Measurements from ENCODE around the gene DKKL1.

DKKL1 gene

DNA sequence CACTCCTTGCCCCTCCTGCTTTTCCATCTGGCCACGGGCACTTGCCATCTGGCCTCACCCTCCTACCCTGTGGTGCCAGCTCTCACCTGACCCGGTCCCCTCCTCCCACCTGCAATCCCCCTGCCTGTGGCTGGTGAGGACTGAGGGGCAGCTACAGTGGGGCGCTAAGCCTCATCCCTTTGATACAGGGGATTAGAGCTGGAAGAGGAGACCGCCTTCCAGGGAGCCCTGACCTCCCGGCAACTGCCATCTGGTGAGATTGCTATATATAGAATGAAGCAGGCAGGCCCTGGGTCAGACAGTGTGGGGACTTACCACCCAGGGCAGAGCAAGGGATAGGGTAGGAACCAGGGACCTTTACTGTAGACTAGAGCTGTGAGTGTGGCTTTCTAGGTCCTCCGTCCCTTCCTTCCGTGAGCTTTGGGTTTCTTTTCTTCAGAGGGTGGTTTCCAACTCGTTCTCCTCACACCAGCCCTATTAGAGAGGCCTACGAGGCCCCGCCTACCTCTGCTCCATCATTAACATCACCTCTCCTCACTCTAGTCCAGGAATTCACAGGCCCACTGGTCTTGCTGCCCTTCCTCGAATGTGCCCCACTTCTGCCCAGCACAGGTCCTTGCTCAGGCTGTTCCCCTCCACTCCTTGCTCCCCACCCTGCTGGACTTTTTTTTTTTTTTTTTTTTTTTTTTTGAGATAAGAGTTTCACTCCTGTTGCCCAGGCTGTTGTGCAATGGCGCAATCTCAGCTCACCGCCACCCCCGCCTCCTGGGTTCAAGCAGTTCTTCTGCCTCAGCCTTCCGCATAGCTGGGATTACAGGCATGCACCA lies 32.1 kb downstream of the DKKL1 start:
- DNase-seq (ENCODE audit: low read depth in 2 of 2, low spot score in 1 of 2), result no peak

GRCh38 chr19:49396738-49397505 lies 33.2 kb downstream of the DKKL1 start:
- no peak for DNase-seq (ENCODE audit: low read depth in 2 of 2, low spot score in 1 of 2)

DNA sequence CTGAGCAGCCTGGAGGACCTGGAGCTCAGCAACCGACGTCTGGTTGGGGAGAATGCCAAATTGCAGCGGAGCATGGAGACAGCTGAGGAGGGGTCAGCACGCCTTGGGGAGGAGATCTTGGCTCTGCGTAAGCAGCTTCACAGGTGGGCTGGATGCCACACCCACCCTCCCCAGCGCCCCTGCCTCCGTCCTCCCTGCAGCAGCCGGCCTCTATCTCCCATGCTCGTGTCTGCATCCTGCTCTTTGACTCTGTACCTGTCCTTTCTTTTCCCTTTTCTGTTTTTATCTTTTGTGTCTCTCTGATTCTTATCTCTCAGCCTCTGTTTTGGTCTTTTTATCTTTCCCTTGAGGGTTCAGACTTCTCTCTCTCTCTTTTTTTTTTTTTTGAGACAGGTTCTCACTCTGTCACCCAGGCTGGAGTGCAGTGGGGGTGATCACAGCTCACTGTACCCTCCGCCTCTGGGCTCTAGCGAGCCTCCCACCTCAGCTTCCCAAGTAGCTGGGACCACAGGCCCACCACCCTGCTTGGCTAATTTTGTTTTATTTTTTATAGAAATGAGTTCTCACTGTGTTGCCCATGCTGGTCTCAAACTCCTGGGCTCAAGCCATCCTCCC lies 34.4 kb downstream of the DKKL1 start:
- no peak for DNase-seq (ENCODE audit: low read depth in 2 of 2, low spot score in 1 of 2)

DNA sequence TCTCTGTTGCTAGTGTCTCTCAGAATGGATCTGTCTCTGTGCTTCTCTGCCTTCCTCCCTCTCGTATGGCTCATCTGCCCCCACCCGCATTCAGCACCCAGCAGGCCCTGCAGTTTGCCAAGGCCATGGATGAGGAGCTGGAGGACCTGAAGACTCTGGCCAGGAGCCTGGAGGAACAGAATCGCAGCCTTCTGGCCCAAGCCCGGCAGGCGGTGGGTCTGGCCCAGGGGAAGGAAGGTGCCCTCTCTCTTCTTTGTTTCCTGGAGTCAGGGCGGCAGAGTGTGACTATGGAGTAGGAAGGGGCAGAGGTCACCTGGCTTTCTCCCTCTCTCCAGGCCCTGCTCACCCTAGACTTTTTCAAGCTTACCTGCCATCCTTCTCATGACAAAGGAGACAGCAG lies 35.3 kb downstream of the DKKL1 start:
- no peak for DNase-seq (ENCODE audit: low read depth in 2 of 2, low spot score in 1 of 2)

- no peak for DNase-seq (ENCODE audit: low read depth in 2 of 2, low spot score in 1 of 2)
Measured at GRCh38 chr19:49400029-49400428, 36.4 kb downstream of the DKKL1 start.

GRCh38 chr19:49403404-49404187 lies 39.9 kb downstream of the DKKL1 start:
- DNase-seq (ENCODE audit: low read depth in 2 of 2, low spot score in 1 of 2), result no peak

DNA sequence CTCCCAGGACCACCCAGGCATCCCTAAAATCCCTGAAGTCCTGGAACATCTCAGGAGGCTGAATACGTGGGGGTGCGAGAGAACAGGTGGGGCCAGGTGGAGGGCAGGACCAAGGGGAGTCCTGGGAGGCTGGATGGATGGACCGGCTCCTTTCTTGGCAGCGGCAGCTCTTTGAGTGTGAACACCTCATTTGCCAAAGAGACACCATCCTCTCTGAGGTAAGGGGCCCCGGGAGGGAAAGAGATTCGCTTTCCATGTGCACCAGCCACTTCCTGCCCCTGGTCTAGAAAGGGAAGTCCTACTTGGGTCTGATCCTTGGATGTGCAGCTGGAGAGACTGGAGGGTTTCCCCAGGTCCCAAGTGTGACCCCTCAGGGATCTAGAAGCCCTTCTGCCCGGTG lies 43.4 kb downstream of the DKKL1 start:
- no peak for DNase-seq (ENCODE audit: low read depth in 2 of 2, low spot score in 1 of 2)

DNA sequence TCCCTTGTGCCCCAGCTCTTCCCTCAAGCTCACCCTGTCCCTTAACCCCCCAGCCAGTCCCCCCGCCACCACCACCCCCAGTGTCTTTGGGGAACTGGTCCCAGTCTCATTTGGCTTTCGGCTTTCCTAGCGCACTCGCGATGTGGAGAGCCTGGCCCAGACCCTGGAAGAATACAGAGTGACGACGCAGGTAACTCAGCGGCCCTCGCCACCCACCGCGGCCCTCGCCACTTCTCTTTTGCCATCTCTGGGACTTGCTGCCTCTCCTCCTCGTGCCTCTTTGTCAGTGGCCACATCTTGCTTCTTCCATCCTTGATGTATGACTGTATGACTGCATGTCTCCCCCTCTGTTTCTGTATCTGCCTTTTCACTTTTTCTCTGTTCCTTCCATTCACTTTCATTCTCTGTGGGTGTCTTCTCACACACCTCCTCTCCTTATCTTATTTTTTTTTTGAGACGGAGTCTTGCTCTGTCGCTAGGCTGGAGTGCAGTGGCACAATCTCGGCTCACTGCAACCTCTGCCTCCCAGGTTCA lies 43.9 kb downstream of the DKKL1 start:
- DNase-seq (ENCODE audit: low read depth in 2 of 2, low spot score in 1 of 2), result no peak

GRCh38 chr19:49408816-49409440 lies 45.3 kb downstream of the DKKL1 start:
- no peak for DNase-seq (ENCODE audit: low read depth in 2 of 2, low spot score in 1 of 2)

- no peak for DNase-seq (ENCODE audit: low read depth in 2 of 2, low spot score in 1 of 2)
Measured at GRCh38 chr19:49409441-49410029, 45.9 kb downstream of the DKKL1 start.

DNA sequence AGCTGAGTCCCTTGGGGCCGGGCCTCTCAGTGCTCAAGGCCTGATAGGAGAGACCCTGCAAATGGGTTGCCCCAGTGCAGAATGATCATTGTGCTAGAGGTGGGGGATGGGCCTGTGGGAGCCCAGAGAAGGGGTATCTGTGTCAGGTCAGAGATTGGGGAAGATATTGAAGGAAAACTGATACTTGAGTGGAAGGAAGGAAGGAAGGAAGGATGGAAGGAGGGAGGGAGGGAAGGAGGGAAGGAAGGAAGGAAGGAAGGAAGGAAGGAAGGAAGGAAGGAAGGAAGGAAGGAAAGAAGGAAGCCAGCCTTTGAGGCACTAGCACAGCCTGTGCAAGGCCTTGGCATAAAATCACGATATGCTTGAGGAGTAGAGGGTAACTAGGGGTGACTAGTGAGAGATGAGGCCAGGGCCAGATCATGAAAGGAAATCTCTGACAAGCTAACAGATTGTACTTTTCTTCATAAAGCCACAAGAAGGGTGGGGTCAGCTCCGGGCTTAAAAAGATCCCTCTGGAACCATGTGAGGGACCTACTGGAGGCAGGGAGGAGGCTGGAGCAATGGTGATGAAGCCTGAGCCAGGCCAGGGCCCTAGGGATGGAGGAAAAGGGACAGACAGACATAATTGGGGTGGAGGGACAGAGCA lies 48.1 kb downstream of the DKKL1 start:
- DNase-seq (ENCODE audit: low read depth in 2 of 2, low spot score in 1 of 2), result no peak

- no peak for DNase-seq (ENCODE audit: low read depth in 2 of 2, low spot score in 1 of 2)
Measured at GRCh38 chr19:49413348-49413747, 49.7 kb downstream of the DKKL1 start.

GRCh38 chr19:49414256-49414655 lies 50.6 kb downstream of the DKKL1 start:
- DNase-seq (ENCODE audit: low read depth in 2 of 2, low spot score in 1 of 2), result no peak

DNA sequence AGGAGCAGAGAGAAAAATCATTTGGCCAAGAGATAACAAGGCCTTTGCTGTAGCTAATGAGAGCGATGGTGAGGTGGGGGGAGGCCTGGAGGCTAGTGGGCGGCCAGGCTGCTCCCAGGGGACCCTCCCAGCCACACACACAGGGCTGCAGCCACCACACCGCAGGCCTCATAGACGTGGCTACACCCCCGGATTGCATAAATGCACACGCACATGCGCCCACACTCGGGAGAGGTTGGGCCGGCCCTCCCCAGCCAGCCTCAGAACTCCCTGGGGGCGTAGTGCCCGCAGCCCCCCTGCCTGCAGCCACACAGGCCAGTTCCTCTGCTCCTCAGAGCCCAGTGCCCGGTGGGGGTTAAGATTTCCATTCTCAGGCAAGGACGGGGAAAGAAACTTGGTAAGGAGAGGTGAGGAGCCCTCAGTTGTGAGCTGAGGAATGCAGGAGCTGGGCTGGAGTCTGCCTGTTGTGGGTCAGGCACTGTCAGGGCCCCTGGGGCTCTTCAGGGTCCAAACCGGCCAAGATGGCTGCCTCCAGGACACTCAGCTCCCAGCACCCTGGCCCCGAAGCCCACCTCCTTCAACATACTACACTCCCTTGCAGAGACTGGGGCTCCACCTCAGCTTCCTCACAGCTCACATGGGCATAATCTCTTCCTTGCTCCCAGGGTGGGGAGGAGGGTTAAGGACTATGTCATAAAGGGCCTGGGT lies 51.6 kb downstream of the DKKL1 start:
- no peak for DNase-seq (ENCODE audit: low read depth in 2 of 2, low spot score in 1 of 2)

GRCh38 chr19:49415810-49416200 lies 52.1 kb downstream of the DKKL1 start:
- DNase-seq (ENCODE audit: low read depth in 2 of 2, low spot score in 1 of 2), result no peak

DNA sequence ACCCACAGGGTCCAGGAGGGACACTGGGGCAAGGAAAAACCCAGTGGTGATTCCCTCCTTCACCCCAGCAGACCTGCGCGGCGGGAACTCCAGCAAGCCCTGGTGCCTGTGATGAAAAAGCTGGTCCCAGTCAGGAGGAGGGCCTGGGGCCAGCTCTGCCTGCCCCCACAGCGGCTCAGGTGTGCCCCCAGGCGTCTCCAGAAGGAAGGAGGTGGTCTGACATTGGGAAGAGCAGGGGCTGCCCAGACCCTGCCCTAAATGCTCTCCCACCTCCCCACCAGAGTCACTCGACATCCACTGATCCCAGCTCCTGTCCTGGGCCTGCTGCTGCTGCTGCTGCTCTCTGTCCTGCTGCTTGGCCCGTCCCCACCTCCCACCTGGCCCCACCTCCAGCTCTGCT lies 53.4 kb downstream of the DKKL1 start:
- no peak for DNase-seq (ENCODE audit: low read depth in 2 of 2, low spot score in 1 of 2)

GRCh38 chr19:49418511-49418910 lies 54.8 kb downstream of the DKKL1 start:
- DNase-seq (ENCODE audit: low read depth in 2 of 2, low spot score in 1 of 2), result no peak

DNA sequence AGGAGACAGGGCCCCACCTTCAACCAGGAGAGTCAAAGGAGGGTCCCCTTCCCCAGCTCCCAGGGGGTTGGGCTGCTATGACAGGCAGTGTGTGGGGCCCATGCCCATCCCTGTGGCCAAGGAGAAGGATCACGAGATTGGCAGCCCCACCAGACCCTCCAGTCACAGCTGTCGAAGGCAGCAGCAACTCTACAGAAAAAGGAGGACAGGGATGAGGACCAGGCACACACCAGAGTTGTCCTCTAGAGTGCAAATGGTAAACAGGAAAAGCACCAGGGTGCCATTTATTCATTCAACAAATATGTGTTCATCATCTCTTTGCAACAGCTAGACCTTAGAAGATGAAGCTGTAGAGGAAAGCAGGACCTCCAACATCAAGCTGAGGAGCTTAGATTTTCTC lies 55.5 kb downstream of the DKKL1 start:
- no peak for DNase-seq (ENCODE audit: low read depth in 2 of 2, low spot score in 1 of 2)

- no peak for DNase-seq (ENCODE audit: low read depth in 2 of 2, low spot score in 1 of 2)
Measured at GRCh38 chr19:49420227-49420626, 56.5 kb downstream of the DKKL1 start.

Measured in stimulated activated CD8-positive, alpha-beta memory T cell treated with anti-CD3 and anti-CD28 coated beads, Interleukin-4, amount 100 ng/mL, for 4 hours (primary cell).